Mesendoderm (in vitro differentiated cells): ENCODE data around the gene TATDN3.

Experiments
- DNase-seq: peaks from one replicate; pipeline ENCODE4 v3.0.0; 2013
- H2AK5ac ChIP-seq: 2 replicates; pipeline ENCODE4 v1.6.1; 2013; ENCODE audit warnings: low read length, inconsistent platforms
- H2BK120ac ChIP-seq: 2 replicates; pipeline ENCODE4 v1.6.1; 2013; ENCODE audit warnings: low read depth, mild to moderate bottlenecking, low read length, moderate library complexity, mixed read lengths
- H2BK15ac ChIP-seq: replicated peaks from 2 replicates; pipeline ENCODE4 v1.6.1; 2013; ENCODE audit warnings: low read depth, mild to moderate bottlenecking, moderate library complexity
- H2BK5ac ChIP-seq: 2 replicates; pipeline ENCODE4 v1.6.1; 2013; ENCODE audit warnings: low read length, inconsistent platforms
- H3K18ac ChIP-seq: 2 replicates; pipeline ENCODE4 v1.6.1; 2013; ENCODE audit warnings: mild to moderate bottlenecking, low read length, mixed read lengths
- H3K23ac ChIP-seq: one replicate; pipeline ENCODE4 v1.6.1; 2013; ENCODE audit warnings: low read length
- H3K27ac ChIP-seq: 2 replicates; pipeline ENCODE4 v1.5.1; 2013; ENCODE audit warnings: low read depth, mild to moderate bottlenecking, inconsistent platforms, low read length, moderate library complexity
- H3K27me3 ChIP-seq: 2 replicates; pipeline ENCODE4 v1.6.1; 2013; ENCODE audit warnings: low read length, control low read depth, mild to moderate bottlenecking, inconsistent platforms; ENCODE audit not compliant: insufficient read depth, poor library complexity
- H3K36me3 ChIP-seq: 2 replicates; pipeline ENCODE4 v1.6.1; 2013; ENCODE audit warnings: low read length, inconsistent platforms; ENCODE audit not compliant: control insufficient read depth, insufficient read depth
- H3K4ac ChIP-seq: one replicate; pipeline ENCODE4 v1.6.1; 2013; ENCODE audit warnings: low read depth, mild to moderate bottlenecking, low read length, moderate library complexity
- H3K4me1 ChIP-seq: 2 replicates; pipeline ENCODE4 v1.6.1; 2013; ENCODE audit warnings: low read depth, low read length, inconsistent platforms; ENCODE audit not compliant: control insufficient read depth
- H3K4me2 ChIP-seq: 2 replicates; pipeline ENCODE4 v1.6.1; 2013; ENCODE audit warnings: low read length
- H3K4me3 ChIP-seq: 2 replicates; pipeline ENCODE4 v1.5.1; 2013; ENCODE audit warnings: mild to moderate bottlenecking, low read length
- H3K56ac ChIP-seq: one replicate; pipeline ENCODE4 v1.6.1; 2013; ENCODE audit warnings: low read length
- H3K79me1 ChIP-seq: 2 replicates; pipeline ENCODE4 v1.6.1; 2013; ENCODE audit warnings: low read length, inconsistent platforms
- H3K79me2 ChIP-seq: 2 replicates; pipeline ENCODE4 v1.6.1; 2013; ENCODE audit warnings: mild to moderate bottlenecking, low read length; ENCODE audit not compliant: control insufficient read depth, insufficient read depth
- H3K9ac ChIP-seq: 2 replicates; pipeline ENCODE4 v1.6.1; 2013; ENCODE audit warnings: low read length, inconsistent platforms
- H4K5ac ChIP-seq: one replicate; pipeline ENCODE4 v1.6.1; 2013; ENCODE audit warnings: low read length
- H4K8ac ChIP-seq: one replicate; pipeline ENCODE4 v1.6.1; 2013; ENCODE audit warnings: low read depth, mild to moderate bottlenecking, control low read depth, low read length, moderate library complexity
- WGBS: extraction: QIAGEN DNeasy Blood & Tissue Kit; methylation state at CpG from one replicate; pipeline ENCODE4 v1.1.7; 2013; ENCODE audit warnings: low lambda C conversion rate, missing lambda C conversion rate; ENCODE audit not compliant: insufficient coverage; ENCODE audit errors: extremely low coverage; 5-methylcytosine and 5-hydroxymethylcytosine counted together

TATDN3 gene

GRCh38 chr1:212752252-212752933 is 39.3 kb upstream of the TATDN3 start:
- H4K5ac ChIP-seq: no peak overlapping the region
- no peak overlapping the region for H2BK120ac ChIP-seq
- H3K79me1 ChIP-seq: peaks cover 1% of the 10 kb centered on the region
- no peaks in the 10 kb centered on the region for H3K27me3 ChIP-seq
- no peak overlapping the region for H3K4ac ChIP-seq
- no peaks in the 10 kb centered on the region for H3K4me1 ChIP-seq
- no peak for DNase-seq
- WGBS: no CpG with 5 or more reads among the region's 3 CpGs
- H3K79me2 ChIP-seq: no peaks in the 10 kb centered on the region
- H3K9ac ChIP-seq: no peak overlapping the region
- H3K4me2 ChIP-seq: no peak overlapping the region
- H3K27ac ChIP-seq: no peak overlapping the region
- no peak overlapping the region for H3K4me3 ChIP-seq
- no peak overlapping the region for H2BK5ac ChIP-seq
- no peak overlapping the region for H3K23ac ChIP-seq
- no peak overlapping the region for H3K56ac ChIP-seq
- H2BK15ac ChIP-seq: no peak overlapping the region
- no peaks in the 10 kb centered on the region for H3K36me3 ChIP-seq
- H2AK5ac ChIP-seq: no peak overlapping the region
- H3K18ac ChIP-seq: no peak overlapping the region
- no peak overlapping the region for H4K8ac ChIP-seq

- H3K9ac ChIP-seq: no peak overlapping the region
- no peak overlapping the region for H2AK5ac ChIP-seq
- no peak overlapping the region for H3K23ac ChIP-seq
- H3K56ac ChIP-seq: no peak overlapping the region
- no peak for DNase-seq
- H3K27ac ChIP-seq: no peak overlapping the region
- no peak overlapping the region for H4K5ac ChIP-seq
- no peak overlapping the region for H3K4me2 ChIP-seq
- no peak overlapping the region for H4K8ac ChIP-seq
- H3K18ac ChIP-seq: no peak overlapping the region
- H2BK120ac ChIP-seq: no peak overlapping the region
- no peak overlapping the region for H2BK15ac ChIP-seq
- H3K79me1 ChIP-seq: peaks cover 1% of the 10 kb centered on the region
- no peaks in the 10 kb centered on the region for H3K4me1 ChIP-seq
- WGBS: no CpG with 5 or more reads among the region's 3 CpGs
- no peaks in the 10 kb centered on the region for H3K36me3 ChIP-seq
- H3K4me3 ChIP-seq: no peak overlapping the region
- H3K4ac ChIP-seq: no peak overlapping the region
- no peaks in the 10 kb centered on the region for H3K27me3 ChIP-seq
- H3K79me2 ChIP-seq: no peaks in the 10 kb centered on the region
- no peak overlapping the region for H2BK5ac ChIP-seq
Observed at GRCh38 chr1:212752934-212753497, 38.7 kb upstream of the TATDN3 start.

GRCh38 chr1:212753749-212754148 is 37.9 kb upstream of the TATDN3 start:
- H2AK5ac ChIP-seq: no peak overlapping the region
- no peak overlapping the region for H4K8ac ChIP-seq
- H3K9ac ChIP-seq: no peak overlapping the region
- DNase-seq: no peak
- H3K79me1 ChIP-seq: peaks cover 1% of the 10 kb centered on the region
- H2BK5ac ChIP-seq: no peak overlapping the region
- no peak overlapping the region for H3K56ac ChIP-seq
- H4K5ac ChIP-seq: no peak overlapping the region
- H3K23ac ChIP-seq: no peak overlapping the region
- H3K36me3 ChIP-seq: no peaks in the 10 kb centered on the region
- H3K4me1 ChIP-seq: no peaks in the 10 kb centered on the region
- H3K79me2 ChIP-seq: no peaks in the 10 kb centered on the region
- H3K4ac ChIP-seq: no peak overlapping the region
- H3K27ac ChIP-seq: no peak overlapping the region
- no peak overlapping the region for H3K18ac ChIP-seq
- no peak overlapping the region for H2BK15ac ChIP-seq
- H3K4me3 ChIP-seq: no peak overlapping the region
- H3K4me2 ChIP-seq: no peak overlapping the region
- H3K27me3 ChIP-seq: no peaks in the 10 kb centered on the region
- H2BK120ac ChIP-seq: no peak overlapping the region

GRCh38 chr1:212754193-212754592 is 37.5 kb upstream of the TATDN3 start:
- DNase-seq: no peak

GRCh38 chr1:212754680-212755079 is 37.0 kb upstream of the TATDN3 start:
- no peak overlapping the region for H3K18ac ChIP-seq
- H2BK15ac ChIP-seq: no peak overlapping the region
- no peak overlapping the region for H2BK120ac ChIP-seq
- no peak overlapping the region for H3K27ac ChIP-seq
- no peaks in the 10 kb centered on the region for H3K36me3 ChIP-seq
- no peaks in the 10 kb centered on the region for H3K27me3 ChIP-seq
- H3K4me1 ChIP-seq: no peaks in the 10 kb centered on the region
- H3K4me3 ChIP-seq: no peak overlapping the region
- H3K4ac ChIP-seq: no peak overlapping the region
- WGBS: no CpG with 5 or more reads among the region's 1 CpG
- peaks cover 4% of the 10 kb centered on the region for H3K79me1 ChIP-seq
- H2BK5ac ChIP-seq: no peak overlapping the region
- H3K4me2 ChIP-seq: no peak overlapping the region
- no peak overlapping the region for H3K23ac ChIP-seq
- H2AK5ac ChIP-seq: no peak overlapping the region
- H3K9ac ChIP-seq: no peak overlapping the region
- DNase-seq: peak; percentile 34
- no peak overlapping the region for H3K56ac ChIP-seq
- H4K5ac ChIP-seq: no peak overlapping the region
- peaks cover 2% of the 10 kb centered on the region for H3K79me2 ChIP-seq
- no peak overlapping the region for H4K8ac ChIP-seq

More at GRCh38 chr1:212754193-212754592, 37.5 kb upstream of the TATDN3 start:
- no peak overlapping the region for H4K8ac ChIP-seq
- H3K23ac ChIP-seq: no peak overlapping the region
- H3K4me1 ChIP-seq: no peaks in the 10 kb centered on the region
- no peaks in the 10 kb centered on the region for H3K79me2 ChIP-seq
- no peak overlapping the region for H3K4me3 ChIP-seq
- no peak overlapping the region for H3K9ac ChIP-seq
- no peak overlapping the region for H3K56ac ChIP-seq
- H3K27ac ChIP-seq: no peak overlapping the region
- no peaks in the 10 kb centered on the region for H3K36me3 ChIP-seq
- no peak overlapping the region for H2AK5ac ChIP-seq
- H3K4me2 ChIP-seq: no peak overlapping the region
- no peak overlapping the region for H2BK15ac ChIP-seq
- no peak overlapping the region for H3K4ac ChIP-seq
- H4K5ac ChIP-seq: no peak overlapping the region
- peaks cover 1% of the 10 kb centered on the region for H3K79me1 ChIP-seq
- no peak overlapping the region for H3K18ac ChIP-seq
- H2BK5ac ChIP-seq: no peak overlapping the region
- H2BK120ac ChIP-seq: no peak overlapping the region
- WGBS: no CpG with 5 or more reads among the region's 8 CpGs
- no peaks in the 10 kb centered on the region for H3K27me3 ChIP-seq

- Histone ChIP-seq H4K5ac (no peak overlapping the region), H3K4me3 (no peak overlapping the region), H3K4me2 (no peak overlapping the region), H3K56ac (no peak overlapping the region), H3K27me3 (no peaks in the 10 kb centered on the region), H3K4me1 (no peaks in the 10 kb centered on the region), H3K4ac (no peak overlapping the region), H3K23ac (no peak overlapping the region), H2BK120ac (no peak overlapping the region), H2BK15ac (no peak overlapping the region), H2AK5ac (no peak overlapping the region), H4K8ac (no peak overlapping the region), H3K27ac (no peak overlapping the region), H3K79me1 (peaks cover 11% of the 10 kb centered on the region), H3K18ac (no peak overlapping the region), H3K79me2 (peaks cover 6% of the 10 kb centered on the region), H2BK5ac (no peak overlapping the region), H3K9ac (no peak overlapping the region), H3K36me3 (no peaks in the 10 kb centered on the region)
- no CpG with 5 or more reads among the region's 5 CpGs for WGBS
- no peak for DNase-seq
Observed at GRCh38 chr1:212759683-212760082, 32.0 kb upstream of the TATDN3 start.
